GM10266 (cell line): ENCODE measurements around the gene KHNYN.

Source experiments
- DNase-seq: peaks from one replicate; pipeline ENCODE4 v3.0.0; 2012; ENCODE audit errors: extremely low spot score
- TF ChIP-seq, protein P1 (sequence below): IDR thresholded peaks from 2 replicates; pipeline ENCODE4 v1.5.1; 2012; ENCODE audit warnings: mild to moderate bottlenecking, low read depth; ENCODE audit not compliant: control insufficient read depth, insufficient read depth; ENCODE audit errors: missing control alignments

Gene KHNYN

DNA sequence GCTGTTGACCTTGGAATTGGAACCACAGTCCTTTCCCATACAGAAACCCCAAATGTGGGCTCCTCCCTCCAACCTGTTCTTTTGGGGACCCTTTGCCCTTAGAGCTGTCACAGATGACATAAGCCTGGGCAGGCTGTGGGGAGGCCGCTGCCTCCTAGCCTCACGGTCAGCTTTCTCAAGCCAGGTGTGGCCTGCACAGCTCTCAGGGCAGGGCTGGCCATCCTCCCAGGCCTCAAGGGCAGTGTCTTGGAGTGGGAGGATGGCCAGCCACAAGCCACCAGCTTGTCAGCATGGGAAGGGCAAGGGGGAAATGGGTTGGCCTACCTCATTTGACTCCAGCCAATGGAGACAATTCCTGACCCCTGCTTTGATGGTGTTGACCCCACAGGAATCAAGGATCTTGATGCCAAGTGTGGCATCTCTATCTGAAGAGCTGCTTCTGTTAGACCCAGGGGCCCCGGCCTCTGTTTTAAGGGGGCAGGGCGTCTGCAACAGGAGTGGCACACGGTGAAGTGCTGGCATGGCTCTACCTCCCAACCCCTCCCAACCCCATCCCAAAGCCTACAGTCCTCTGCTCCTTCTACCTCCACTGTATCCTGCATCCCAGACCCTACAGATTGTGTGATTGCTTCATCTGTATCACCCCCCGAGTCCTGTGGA, 11.8 kb upstream of the KHNYN start:
- TF ChIP-seq, protein P1, sequence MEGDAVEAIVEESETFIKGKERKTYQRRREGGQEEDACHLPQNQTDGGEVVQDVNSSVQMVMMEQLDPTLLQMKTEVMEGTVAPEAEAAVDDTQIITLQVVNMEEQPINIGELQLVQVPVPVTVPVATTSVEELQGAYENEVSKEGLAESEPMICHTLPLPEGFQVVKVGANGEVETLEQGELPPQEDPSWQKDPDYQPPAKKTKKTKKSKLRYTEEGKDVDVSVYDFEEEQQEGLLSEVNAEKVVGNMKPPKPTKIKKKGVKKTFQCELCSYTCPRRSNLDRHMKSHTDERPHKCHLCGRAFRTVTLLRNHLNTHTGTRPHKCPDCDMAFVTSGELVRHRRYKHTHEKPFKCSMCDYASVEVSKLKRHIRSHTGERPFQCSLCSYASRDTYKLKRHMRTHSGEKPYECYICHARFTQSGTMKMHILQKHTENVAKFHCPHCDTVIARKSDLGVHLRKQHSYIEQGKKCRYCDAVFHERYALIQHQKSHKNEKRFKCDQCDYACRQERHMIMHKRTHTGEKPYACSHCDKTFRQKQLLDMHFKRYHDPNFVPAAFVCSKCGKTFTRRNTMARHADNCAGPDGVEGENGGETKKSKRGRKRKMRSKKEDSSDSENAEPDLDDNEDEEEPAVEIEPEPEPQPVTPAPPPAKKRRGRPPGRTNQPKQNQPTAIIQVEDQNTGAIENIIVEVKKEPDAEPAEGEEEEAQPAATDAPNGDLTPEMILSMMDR = no peak
- no peak for DNase-seq

DNA sequence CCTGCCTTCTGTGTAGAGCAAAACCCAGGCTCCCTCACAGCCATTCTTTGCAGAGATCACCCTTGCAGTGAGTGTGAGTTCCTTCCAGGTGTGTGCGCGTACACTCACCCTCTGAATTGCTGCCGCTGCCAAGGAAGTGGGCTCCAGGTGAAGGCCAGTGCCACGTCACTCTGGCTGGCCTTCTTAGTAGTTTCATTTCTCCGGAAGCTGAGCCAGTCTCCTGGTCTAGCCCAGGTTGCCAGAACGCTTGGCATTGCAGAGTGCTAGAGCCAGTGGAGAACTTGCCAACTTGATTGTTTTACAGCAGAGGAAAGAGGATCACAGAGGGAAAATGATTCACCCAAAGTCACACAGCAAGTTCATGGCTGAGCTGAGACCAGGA, 11.3 kb upstream of the KHNYN start:
- TF ChIP-seq, protein P1 = no peak
- no peak for DNase-seq

DNA sequence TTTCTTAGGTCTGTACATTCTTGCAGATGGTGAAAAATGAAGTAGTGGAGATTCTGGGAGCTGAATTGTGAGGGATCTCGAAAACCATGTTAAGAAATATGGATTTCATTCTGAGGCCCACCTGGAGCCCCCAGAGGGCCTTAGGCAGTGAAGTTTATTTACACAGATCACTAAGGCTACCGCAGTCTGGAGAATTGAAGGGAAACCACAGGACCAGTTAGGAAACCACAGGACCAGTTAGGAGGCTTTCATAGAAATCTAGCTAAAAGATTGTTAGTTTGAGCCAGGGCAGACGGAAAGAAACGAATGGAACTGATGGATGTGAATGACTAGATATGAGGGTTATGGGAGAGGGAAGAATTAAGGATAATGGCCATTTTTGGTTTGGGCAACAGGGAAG, 7.5 kb upstream of the KHNYN start:
- TF ChIP-seq, protein P1 = no peak

GRCh38 chr14:24422694-24423601, 6.8 kb upstream of the KHNYN start:
- DNase-seq = no peak
- TF ChIP-seq, protein P1 = no peak

More for the DNA sequence above, 7.5 kb upstream of the KHNYN start:
- no peak for DNase-seq

DNA sequence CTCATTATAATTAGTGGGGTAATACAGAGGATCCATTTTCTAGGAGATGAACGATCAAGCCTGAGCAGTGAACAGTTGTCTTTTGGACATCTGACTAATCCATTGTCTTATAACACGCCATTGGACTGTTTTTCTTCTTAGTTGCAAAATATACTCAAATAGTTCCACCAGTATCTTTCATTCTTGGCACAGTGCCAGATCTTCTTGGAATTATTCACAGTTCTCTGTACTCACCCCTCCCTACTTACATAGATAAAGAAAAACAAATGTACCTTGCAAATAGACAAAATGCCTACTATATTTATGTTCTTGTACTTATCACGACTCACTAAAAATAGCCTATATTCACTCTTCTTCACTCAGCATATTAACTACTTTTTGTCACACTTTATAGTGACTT, 4.0 kb upstream of the KHNYN start:
- no peak for DNase-seq
- TF ChIP-seq, protein P1 = no peak

DNA sequence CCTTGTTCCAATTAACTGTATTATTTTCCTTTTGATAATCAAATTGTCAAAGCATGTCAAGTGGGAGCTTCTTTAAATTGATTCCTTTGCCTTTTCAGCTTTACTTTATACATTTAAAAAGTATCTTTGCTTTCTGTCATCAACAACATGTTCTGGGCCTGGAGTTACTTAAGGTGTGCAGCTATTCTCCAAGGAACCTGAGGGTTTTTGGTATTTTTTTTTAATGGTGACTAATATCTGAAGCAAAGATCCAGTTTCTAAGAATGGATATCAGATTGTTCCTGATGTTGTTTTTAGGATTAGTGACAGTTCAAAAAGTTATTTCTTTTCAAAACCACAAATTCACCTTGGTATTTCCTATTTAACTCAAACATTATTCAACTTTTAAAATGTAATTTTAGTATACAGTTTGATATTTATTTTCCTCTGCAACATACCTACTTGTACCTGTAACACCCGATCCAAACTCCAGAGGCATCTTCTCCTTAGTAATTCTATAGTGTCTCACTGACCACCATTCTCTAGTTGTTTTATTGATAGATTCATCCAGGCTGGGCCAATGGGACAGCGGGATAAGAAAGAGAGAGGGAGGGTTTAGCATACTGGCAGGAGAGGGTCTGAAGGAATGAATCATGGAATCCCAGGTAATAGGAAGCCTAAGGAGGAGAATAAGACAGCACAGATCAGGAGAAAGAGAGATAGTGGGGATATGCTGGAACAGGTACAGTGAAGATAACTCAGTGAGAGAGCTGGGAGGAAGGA, 3.4 kb upstream of the KHNYN start:
- DNase-seq = no peak
- TF ChIP-seq, protein P1 = no peak
